SK-N-SH (cell line): ENCODE measurements around the gene MPPE1. TPM values are rescaled to one million over a fixed set of nuclear protein-coding genes. Genes with fewer than 3 reads are reported as not detected.
"Not testable (repeated sequence)": the region's sequence is repeated elsewhere in the genome, so short reads cannot be mapped to it uniquely, and the experiment has no call there.

ENCODE experiments used
- CTCF ChIA-PET: fragments of 300-600, 350-600 bp; formaldehyde crosslinking; extraction: SDS; loops from one replicate; lab custom pipeline; 2021; lab: Yijun Ruan, JAX
- POLR2A ChIA-PET: fragments of 350-600 bp; sonication (Branson Sonifier 250); formaldehyde crosslinking; extraction: SDS; loops from one replicate; lab custom pipeline; 2020; ENCODE audit warnings: antibody characterized with exemption, inconsistent platforms; lab: Yijun Ruan, JAX
- DNase-seq: peaks from one replicate; pipeline ENCODE4 v3.0.0; 2012
- H2AFZ ChIP-seq: fragments of 200-600 bp; sonication (generic); 2 replicates; pipeline ENCODE4 v1.8.1; 2016; ENCODE audit warnings: antibody characterized with exemption, mild to moderate bottlenecking, low read depth
- H3F3A ChIP-seq: fragments of 200-600 bp; sonication (generic); replicated peaks from 2 replicates; pipeline ENCODE3; 2016; ENCODE audit warnings: antibody characterized with exemption, mild to moderate bottlenecking; ENCODE audit not compliant: insufficient read depth
- H3K27ac ChIP-seq, 2 experiments: fragments of 200-500 bp in 1 of 2; fragments of 200-600 bp in 1 of 2; sonication (Bioruptor generic) in 1 of 2; sonication (generic), shearing (Covaris generic) in 1 of 2; 2 replicates each; pipeline versions ENCODE4 v1.5.1 to v1.6.1; 2014 to 2016; ENCODE audit warnings: low read depth in 2 of 2, inconsistent platforms in 1 of 2, low read length in 1 of 2, mild to moderate bottlenecking in 1 of 2, mixed read lengths in 1 of 2
- H3K27me3 ChIP-seq: fragments of 200-600 bp; sonication (generic), shearing (Covaris generic); 2 replicates; pipeline ENCODE4 v1.6.1; 2016; ENCODE audit warnings: mixed run types; ENCODE audit not compliant: insufficient read depth
- H3K36me3 ChIP-seq, 2 experiments: fragments of 200-500 bp in 1 of 2; fragments of 200-600 bp in 1 of 2; sonication (Bioruptor generic) in 1 of 2; sonication (generic) in 1 of 2; replicated peaks in 1 of 2; 2 replicates each; pipeline versions ENCODE3 to v1.5.1; 2014 to 2016; ENCODE audit warnings: low read length in 1 of 2, mild to moderate bottlenecking in 1 of 2; ENCODE audit not compliant: insufficient read depth in 2 of 2, control insufficient read depth in 1 of 2
- H3K4me1 ChIP-seq, 2 experiments: fragments of 200-500 bp in 1 of 2; fragments of 200-600 bp in 1 of 2; sonication (Bioruptor generic) in 1 of 2; sonication (generic), shearing (Covaris generic) in 1 of 2; 2 replicates each; pipeline versions ENCODE4 v1.5.1 to v1.6.1; 2014 to 2016; ENCODE audit warnings: low read depth in 1 of 2, low read length in 1 of 2, mixed run types in 1 of 2; ENCODE audit not compliant: insufficient read depth in 2 of 2, control insufficient read depth in 1 of 2
- H3K4me2 ChIP-seq: fragments of 200-600 bp; sonication (generic), shearing (Covaris generic); 2 replicates; pipeline ENCODE4 v1.6.1; 2017; ENCODE audit warnings: mixed run types
- H3K4me3 ChIP-seq, 2 experiments: fragments of 200-500 bp in 1 of 2; fragments of 200-600 bp in 1 of 2; sonication (Bioruptor generic) in 1 of 2; sonication (generic), shearing (Covaris generic) in 1 of 2; 2 replicates each; pipeline versions ENCODE4 v1.5.1 to v1.8.1; 2014 to 2016; ENCODE audit warnings: low read depth in 2 of 2, inconsistent platforms in 1 of 2, low read length in 1 of 2, mild to moderate bottlenecking in 1 of 2, mixed read lengths in 1 of 2, moderate library complexity in 1 of 2
- H3K79me2 ChIP-seq: fragments of 200-600 bp; sonication (generic); 2 replicates; pipeline ENCODE4 v1.8.1; 2017; ENCODE audit warnings: mild to moderate bottlenecking; ENCODE audit not compliant: insufficient read depth
- H3K9ac ChIP-seq: fragments of 200-600 bp; sonication (generic); 2 replicates; pipeline ENCODE4 v1.6.1; 2017; ENCODE audit warnings: mixed run types
- H3K9me2 ChIP-seq: fragments of 200-600 bp; sonication (generic); 2 replicates; pipeline ENCODE4 v1.6.1; 2017; ENCODE audit warnings: mixed run types
- H3K9me3 ChIP-seq: fragments of 200-600 bp; sonication (generic); 2 replicates; pipeline ENCODE4 v1.6.1; 2017; ENCODE audit warnings: mixed run types, mild to moderate bottlenecking, moderate library complexity
- H4K20me1 ChIP-seq: fragments of 200-600 bp; sonication (generic); 2 replicates; pipeline ENCODE4 v1.6.1; 2017; ENCODE audit warnings: mild to moderate bottlenecking, mixed run types; ENCODE audit not compliant: insufficient read depth
- CHD2 ChIP-seq: fragments of 150-350 bp; IDR thresholded peaks from 2 replicates; pipeline ENCODE4 v1.6.1; 2018; ENCODE audit warnings: low read length; ENCODE audit not compliant: partially characterized antibody
- ELF1 ChIP-seq: IDR thresholded peaks from 2 replicates; pipeline ENCODE4 v1.4.0; 2012
- FOXM1 ChIP-seq: IDR thresholded peaks from 2 replicates; pipeline ENCODE4 v1.4.0; 2012; ENCODE audit warnings: low read depth, mild to moderate bottlenecking
- GABPA ChIP-seq: IDR thresholded peaks from 2 replicates; pipeline ENCODE4 v1.4.0; 2012; ENCODE audit warnings: low read depth, mild to moderate bottlenecking
- GATA2 ChIP-seq: sonication (generic); formaldehyde crosslinking; IDR thresholded peaks from 2 replicates; pipeline ENCODE4 v1.5.0; 2020; ENCODE audit warnings: mild to moderate bottlenecking, missing genetic modification reagents
- JUND ChIP-seq: IDR thresholded peaks from 2 replicates; pipeline ENCODE4 v1.4.0; 2012
- RAD21 ChIP-seq: IDR thresholded peaks from 2 replicates; pipeline ENCODE4 v1.6.1; 2012; ENCODE audit warnings: mild to moderate bottlenecking, low read length
- RCOR1 ChIP-seq: fragments of 150-350 bp; IDR thresholded peaks from 2 replicates; pipeline ENCODE4 v1.6.1; 2017; ENCODE audit warnings: antibody characterized with exemption, low read length
- YY1 ChIP-seq: IDR thresholded peaks from 2 replicates; pipeline ENCODE4 v1.4.0; 2012; ENCODE audit warnings: low read depth, mild to moderate bottlenecking
- WGBS: methylation state at CpG from one replicate; pipeline ENCODE4 v1.1.6; 2017; ENCODE audit warnings: low lambda C conversion rate; 5-methylcytosine and 5-hydroxymethylcytosine counted together
- polyA plus RNA-seq, 3 experiments: library from polyadenylated mRNA; depleted of rRNA; stranded (reverse); fragments of >200 nt; gene quantifications; 2 replicates each; pipeline ENCODE4 v1.2.3, GENCODE V29; 2012
- TF ChIP-seq, protein P1 (sequence below): IDR thresholded peaks from 2 replicates; pipeline ENCODE4; 2012
- TF ChIP-seq, protein P2 (sequence below): fragments of 150-350 bp; IDR thresholded peaks from 2 replicates; pipeline ENCODE4 v1.6.1; 2017; ENCODE audit warnings: antibody characterized with exemption, low read length, low read depth, borderline replicate concordance
- TF ChIP-seq, protein P3 (sequence below): fragments of 150-350 bp; IDR thresholded peaks from 2 replicates; pipeline ENCODE4 v1.6.1; 2016; ENCODE audit warnings: mild to moderate bottlenecking, low read depth, low read length
- TF ChIP-seq, protein P4 (sequence below): IDR thresholded peaks from 2 replicates; pipeline ENCODE4 v1.4.0; 2012; ENCODE audit warnings: low read depth, borderline replicate concordance
- TF ChIP-seq, protein P5 (sequence below): IDR thresholded peaks from 2 replicates; pipeline ENCODE4 v1.6.1; 2012; ENCODE audit warnings: mild to moderate bottlenecking, low read depth, low read length, moderate library complexity

The MPPE1 gene
- polyA plus RNA-seq, 1 of the 3 experiments (the other 2 are of a cell fraction) = 13.2 TPM

DNA sequence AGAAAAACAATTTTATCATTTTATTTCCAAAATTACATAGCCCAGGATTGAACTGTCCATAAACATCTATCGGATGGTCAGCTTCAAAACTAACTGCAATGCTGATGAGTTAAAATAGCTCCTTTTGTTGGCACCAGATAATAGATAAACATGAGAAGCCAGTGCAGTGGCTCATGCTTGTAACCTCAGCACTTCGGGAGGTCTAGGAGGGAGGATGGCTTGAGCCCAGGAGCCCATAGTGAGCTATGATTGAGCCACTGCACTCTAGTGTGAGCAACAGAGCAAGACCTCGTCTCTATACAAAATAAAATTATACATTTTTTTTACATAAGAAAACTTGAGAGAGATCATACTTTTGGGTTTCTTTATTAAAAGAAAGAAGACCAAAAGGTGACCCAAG is 38.6 kb upstream of the MPPE1 start:
- CTCF ChIA-PET = interaction anchor here (1.7 to 6.4 kb wide), 2 partner anchors 9 to 14 kb away, joined by 4 to 41 read pairs; no protein-coding TSS in a partner anchor
- Histone ChIP-seq H3K79me2 (no peaks in the 10 kb centered on the region), H3K4me1 (no peaks in the 10 kb centered on the region), H3K4me2 (no peak overlapping the region), H3K36me3 (no peaks in the 10 kb centered on the region), H3F3A (no peaks in the 10 kb centered on the region), H3K27me3 (no peaks in the 10 kb centered on the region; the same call in 1 of the 2 replicates), H3K27ac (no peak overlapping the region), H3K4me3 (no peak overlapping the region), H2AFZ (no peak overlapping the region), H3K9ac (no peak overlapping the region), H4K20me1 (no peaks in the 10 kb centered on the region), H3K9me2 (no peaks in the 10 kb centered on the region), H3K9me3 (no peaks in the 10 kb centered on the region)
- POLR2A ChIA-PET = no interaction called here
- 65% methylated on average over 3 of the region's 3 CpGs for WGBS
- DNase-seq = no peak
- no peak for TF ChIP-seq RAD21
- no peak for TF ChIP-seq GABPA
- TF ChIP-seq JUND = no peak
- no peak for TF ChIP-seq GATA2 (CRISPR knock-in tag)
- TF ChIP-seq, protein P1, sequence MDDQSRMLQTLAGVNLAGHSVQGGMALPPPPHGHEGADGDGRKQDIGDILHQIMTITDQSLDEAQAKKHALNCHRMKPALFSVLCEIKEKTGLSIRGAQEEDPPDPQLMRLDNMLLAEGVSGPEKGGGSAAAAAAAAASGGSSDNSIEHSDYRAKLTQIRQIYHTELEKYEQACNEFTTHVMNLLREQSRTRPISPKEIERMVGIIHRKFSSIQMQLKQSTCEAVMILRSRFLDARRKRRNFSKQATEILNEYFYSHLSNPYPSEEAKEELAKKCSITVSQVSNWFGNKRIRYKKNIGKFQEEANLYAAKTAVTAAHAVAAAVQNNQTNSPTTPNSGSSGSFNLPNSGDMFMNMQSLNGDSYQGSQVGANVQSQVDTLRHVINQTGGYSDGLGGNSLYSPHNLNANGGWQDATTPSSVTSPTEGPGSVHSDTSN = no peak
- TF ChIP-seq, protein P2, sequence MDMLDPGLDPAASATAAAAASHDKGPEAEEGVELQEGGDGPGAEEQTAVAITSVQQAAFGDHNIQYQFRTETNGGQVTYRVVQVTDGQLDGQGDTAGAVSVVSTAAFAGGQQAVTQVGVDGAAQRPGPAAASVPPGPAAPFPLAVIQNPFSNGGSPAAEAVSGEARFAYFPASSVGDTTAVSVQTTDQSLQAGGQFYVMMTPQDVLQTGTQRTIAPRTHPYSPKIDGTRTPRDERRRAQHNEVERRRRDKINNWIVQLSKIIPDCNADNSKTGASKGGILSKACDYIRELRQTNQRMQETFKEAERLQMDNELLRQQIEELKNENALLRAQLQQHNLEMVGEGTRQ = no peak
- TF ChIP-seq, protein P3, sequence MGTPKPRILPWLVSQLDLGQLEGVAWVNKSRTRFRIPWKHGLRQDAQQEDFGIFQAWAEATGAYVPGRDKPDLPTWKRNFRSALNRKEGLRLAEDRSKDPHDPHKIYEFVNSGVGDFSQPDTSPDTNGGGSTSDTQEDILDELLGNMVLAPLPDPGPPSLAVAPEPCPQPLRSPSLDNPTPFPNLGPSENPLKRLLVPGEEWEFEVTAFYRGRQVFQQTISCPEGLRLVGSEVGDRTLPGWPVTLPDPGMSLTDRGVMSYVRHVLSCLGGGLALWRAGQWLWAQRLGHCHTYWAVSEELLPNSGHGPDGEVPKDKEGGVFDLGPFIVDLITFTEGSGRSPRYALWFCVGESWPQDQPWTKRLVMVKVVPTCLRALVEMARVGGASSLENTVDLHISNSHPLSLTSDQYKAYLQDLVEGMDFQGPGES = no peak
- no peak for TF ChIP-seq ELF1
- TF ChIP-seq FOXM1 = no peak
- no peak for TF ChIP-seq YY1
- TF ChIP-seq, protein P4, sequence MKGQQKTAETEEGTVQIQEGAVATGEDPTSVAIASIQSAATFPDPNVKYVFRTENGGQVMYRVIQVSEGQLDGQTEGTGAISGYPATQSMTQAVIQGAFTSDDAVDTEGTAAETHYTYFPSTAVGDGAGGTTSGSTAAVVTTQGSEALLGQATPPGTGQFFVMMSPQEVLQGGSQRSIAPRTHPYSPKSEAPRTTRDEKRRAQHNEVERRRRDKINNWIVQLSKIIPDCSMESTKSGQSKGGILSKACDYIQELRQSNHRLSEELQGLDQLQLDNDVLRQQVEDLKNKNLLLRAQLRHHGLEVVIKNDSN = no peak
- TF ChIP-seq CHD2 = no peak
- no peak for TF ChIP-seq RCOR1
- TF ChIP-seq, protein P5, sequence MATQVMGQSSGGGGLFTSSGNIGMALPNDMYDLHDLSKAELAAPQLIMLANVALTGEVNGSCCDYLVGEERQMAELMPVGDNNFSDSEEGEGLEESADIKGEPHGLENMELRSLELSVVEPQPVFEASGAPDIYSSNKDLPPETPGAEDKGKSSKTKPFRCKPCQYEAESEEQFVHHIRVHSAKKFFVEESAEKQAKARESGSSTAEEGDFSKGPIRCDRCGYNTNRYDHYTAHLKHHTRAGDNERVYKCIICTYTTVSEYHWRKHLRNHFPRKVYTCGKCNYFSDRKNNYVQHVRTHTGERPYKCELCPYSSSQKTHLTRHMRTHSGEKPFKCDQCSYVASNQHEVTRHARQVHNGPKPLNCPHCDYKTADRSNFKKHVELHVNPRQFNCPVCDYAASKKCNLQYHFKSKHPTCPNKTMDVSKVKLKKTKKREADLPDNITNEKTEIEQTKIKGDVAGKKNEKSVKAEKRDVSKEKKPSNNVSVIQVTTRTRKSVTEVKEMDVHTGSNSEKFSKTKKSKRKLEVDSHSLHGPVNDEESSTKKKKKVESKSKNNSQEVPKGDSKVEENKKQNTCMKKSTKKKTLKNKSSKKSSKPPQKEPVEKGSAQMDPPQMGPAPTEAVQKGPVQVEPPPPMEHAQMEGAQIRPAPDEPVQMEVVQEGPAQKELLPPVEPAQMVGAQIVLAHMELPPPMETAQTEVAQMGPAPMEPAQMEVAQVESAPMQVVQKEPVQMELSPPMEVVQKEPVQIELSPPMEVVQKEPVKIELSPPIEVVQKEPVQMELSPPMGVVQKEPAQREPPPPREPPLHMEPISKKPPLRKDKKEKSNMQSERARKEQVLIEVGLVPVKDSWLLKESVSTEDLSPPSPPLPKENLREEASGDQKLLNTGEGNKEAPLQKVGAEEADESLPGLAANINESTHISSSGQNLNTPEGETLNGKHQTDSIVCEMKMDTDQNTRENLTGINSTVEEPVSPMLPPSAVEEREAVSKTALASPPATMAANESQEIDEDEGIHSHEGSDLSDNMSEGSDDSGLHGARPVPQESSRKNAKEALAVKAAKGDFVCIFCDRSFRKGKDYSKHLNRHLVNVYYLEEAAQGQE = no peak

DNA sequence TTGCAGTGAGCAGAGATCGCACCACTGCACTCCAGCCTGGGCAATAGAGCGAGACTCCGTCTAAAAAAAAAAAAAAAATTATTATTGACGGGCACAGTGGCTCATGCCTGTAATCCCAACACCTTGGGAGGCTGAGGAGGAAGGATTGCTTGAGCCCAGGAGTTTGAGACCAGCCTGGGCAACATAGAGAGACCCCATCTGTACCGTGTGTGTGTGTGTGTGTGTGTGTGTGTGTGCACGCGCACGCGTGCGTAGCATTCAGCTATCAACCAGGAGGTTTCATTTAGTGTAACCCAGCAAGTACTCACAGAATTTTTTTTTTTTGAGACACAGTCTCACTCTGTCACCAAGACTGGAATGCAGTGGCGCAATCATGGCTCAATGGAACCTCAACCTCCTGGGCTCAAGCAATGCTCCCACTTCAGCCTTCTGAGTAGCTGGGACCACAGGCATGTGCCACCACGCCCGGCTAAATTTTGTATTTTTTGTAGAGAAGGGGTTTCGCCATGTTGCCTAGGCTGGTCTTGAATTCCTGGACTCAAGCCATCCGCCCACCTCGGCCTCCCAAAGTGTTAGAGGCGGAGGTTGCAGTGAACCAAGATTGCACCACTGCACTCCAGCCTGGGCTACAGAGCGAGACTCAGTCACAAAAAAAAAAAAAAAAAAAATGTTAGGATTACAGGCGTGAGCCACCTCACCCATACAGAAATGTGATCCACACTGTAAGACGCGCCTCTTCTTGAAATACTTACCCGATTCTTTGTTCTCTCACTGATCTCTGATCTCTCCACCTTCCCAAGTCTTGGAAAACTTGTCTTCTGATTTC is 37.9 kb upstream of the MPPE1 start:
- H3F3A ChIP-seq, POLR2A ChIA-PET, H3K9me2 ChIP-seq, DNase-seq, H4K20me1 ChIP-seq, H3K9me3 ChIP-seq, H3K27ac ChIP-seq, H3K36me3 ChIP-seq, H3K27me3 ChIP-seq, H2AFZ ChIP-seq, H3K79me2 ChIP-seq, H3K4me2 ChIP-seq, H3K4me1 ChIP-seq, H3K9ac ChIP-seq, H3K4me3 ChIP-seq: not testable (repeated sequence)
- CTCF ChIA-PET = interaction anchor here (1.7 to 6.4 kb wide), 3 partner anchors 8 to 93 kb away, joined by 4 to 41 read pairs (median 8); no protein-coding TSS in a partner anchor
- 79% methylated on average over 18 of the region's 22 CpGs for WGBS
